RWPE1 (cell line): ENCODE data around the gene ZNF277.

Source experiments
- CTCF ChIA-PET: fragments of 350-600 bp; sonication (Branson Sonifier 250); formaldehyde crosslinking; extraction: SDS; loops from one replicate; lab custom pipeline; 2021; lab: Yijun Ruan, JAX
- POLR2A ChIA-PET: fragments of 400-600 bp; formaldehyde crosslinking; extraction: SDS; loops from one replicate; lab custom pipeline; 2020; ENCODE audit warnings: antibody characterized with exemption; ENCODE audit not compliant: low non-redundant PET; lab: Yijun Ruan, JAX
- DNase-seq: peaks from one replicate; pipeline ENCODE4 v3.0.0; 2012; ENCODE audit warnings: low spot score
- H3K27ac ChIP-seq: fragments of 450-650 bp; 2 replicates; pipeline ENCODE4 v1.5.1; 2017
- CTCF ChIP-seq: fragments of 450-650 bp; conservative IDR thresholded peaks from 2 replicates; pipeline ENCODE4 v1.5.1; 2017; ENCODE audit warnings: low read depth, mild to moderate bottlenecking

Gene ZNF277

DNA sequence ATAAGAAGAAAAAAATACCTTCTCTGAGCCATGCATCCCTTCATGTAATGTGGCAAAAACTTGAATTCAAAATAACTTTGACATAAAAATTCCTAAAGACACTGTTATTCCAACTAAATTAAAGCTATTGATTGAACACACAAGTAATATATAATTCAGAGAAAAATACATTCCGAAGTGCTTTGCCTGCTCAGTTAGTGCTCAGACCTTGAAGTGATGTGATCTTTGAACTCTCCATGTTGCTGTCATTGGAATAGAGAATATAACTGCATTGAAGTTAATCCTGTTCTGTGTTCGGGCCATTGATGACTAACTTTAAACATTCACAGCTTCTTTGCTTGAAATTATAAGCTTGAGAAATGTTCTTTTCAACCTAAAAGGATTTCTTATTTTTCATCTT, 129.8 kb downstream of the ZNF277 start:
- ChIA-PET CTCF (interaction anchor here (0.6 to 0.9 kb wide), 4 partner anchors 11 to 1233 kb away, joined by 3 to 4 read pairs (median 3); no protein-coding TSS in a partner anchor), POLR2A (no interaction called here)
- no peak for DNase-seq
- no peak overlapping the region for H3K27ac ChIP-seq
- no peak for TF ChIP-seq CTCF

DNA sequence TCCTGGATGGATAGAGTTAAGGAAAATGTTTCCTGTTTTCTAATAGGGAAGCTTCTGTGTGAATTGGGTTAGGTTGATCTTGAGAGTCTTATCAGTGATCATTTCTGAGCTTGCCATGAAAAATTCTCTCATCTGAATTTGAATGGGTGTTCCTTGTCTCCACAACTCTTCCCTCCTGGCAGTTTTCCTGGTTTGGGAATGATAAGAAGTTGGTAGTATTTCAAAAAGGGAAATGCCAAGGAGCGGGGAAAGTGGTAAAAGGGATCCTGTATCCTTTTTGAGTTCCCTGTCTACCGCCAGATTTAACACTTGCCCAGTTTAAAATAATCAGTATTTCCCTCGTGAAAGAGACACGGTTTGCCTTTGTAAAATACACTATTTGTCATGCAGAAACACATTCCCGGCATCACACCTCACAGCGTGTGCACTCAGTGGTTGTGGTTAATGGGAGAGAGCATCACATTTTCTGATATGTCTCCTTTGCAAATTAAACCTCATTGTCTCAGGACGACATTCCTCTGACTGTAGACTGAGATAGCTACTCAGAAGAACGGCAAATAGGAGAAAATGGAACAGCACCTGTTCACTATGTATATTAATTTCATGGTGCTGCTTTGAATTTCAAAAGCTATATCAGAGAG, 130.6 kb downstream of the ZNF277 start:
- DNase-seq: no peak
- no peak for TF ChIP-seq CTCF
- CTCF ChIA-PET: interaction anchor here (0.6 kb wide), 1 partner anchor 510 kb away, joined by 3 read pairs; no protein-coding TSS in a partner anchor
- H3K27ac ChIP-seq: no peak overlapping the region
- POLR2A ChIA-PET: no interaction called here

DNA sequence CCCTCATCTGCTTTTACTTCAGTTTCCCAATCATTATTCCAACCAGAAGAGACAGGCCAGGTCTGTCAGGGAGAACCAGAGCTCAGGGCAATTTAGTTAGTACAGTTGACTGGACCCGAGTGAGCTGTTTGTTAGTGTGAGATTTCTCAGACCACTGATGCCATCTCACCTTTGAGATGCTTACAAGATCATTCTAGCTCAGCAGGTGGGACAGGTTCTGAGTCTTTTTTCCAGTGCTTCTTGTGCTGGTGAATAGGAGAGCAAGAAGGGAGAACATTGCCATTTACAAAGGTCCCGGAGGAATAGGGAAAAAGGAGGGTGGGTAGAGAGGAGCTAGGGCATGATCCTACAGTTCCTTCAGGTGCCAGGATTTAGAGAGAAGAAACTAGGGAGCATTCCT, 131.4 kb downstream of the ZNF277 start:
- H3K27ac ChIP-seq: no peak overlapping the region
- DNase-seq: no peak
- CTCF ChIA-PET: interaction anchor here (0.8 kb wide), 1 partner anchor 315 kb away, joined by 4 read pairs; no protein-coding TSS in a partner anchor
- POLR2A ChIA-PET: no interaction called here
- no peak for TF ChIP-seq CTCF

- no peak for TF ChIP-seq CTCF
- no peak overlapping the region for H3K27ac ChIP-seq
- POLR2A ChIA-PET: no interaction called here
- CTCF ChIA-PET: no interaction called here
- DNase-seq: no peak
These were observed 132.3 kb downstream of the ZNF277 start for GRCh38 chr7:112338786-112339185.

DNA sequence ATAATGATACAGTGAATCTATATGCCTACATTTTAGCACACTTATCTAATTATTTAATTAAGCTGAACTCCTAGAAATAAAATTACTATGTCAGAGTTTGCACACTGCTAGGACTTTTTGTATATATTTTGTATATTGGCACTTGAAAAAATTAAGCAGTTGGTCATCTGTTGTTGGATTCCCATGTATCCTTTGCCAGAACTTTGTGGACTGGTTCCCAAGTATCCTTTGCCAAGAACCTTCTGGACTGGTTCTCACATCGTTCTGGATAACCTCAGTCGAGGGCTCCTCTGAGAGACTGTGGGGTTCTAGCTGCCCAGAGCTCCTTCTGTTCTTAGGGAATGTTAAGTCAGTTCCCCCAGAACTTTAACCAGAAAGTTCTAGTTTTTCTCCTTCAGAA, 135.0 kb downstream of the ZNF277 start:
- ChIA-PET POLR2A (no interaction called here), CTCF (no interaction called here)
- no peak for TF ChIP-seq CTCF
- no peak overlapping the region for H3K27ac ChIP-seq
- no peak for DNase-seq

- POLR2A ChIA-PET: no interaction called here
These were observed 140.0 kb downstream of the ZNF277 start for GRCh38 chr7:112346381-112347060.

More at GRCh38 chr7:112346381-112347060, 140.0 kb downstream of the ZNF277 start:
- H3K27ac ChIP-seq: no peak overlapping the region
- TF ChIP-seq CTCF: no peak
- DNase-seq: no peak
- CTCF ChIA-PET: interaction anchor here (1.0 kb wide), 1 partner anchor 10 kb away, joined by 3 read pairs; no protein-coding TSS in a partner anchor
